Left lung (tissue), 10 donors: ENCODE measurements around the gene ADNP2. TPM values are rescaled to one million over a fixed set of nuclear protein-coding genes. Genes with fewer than 3 reads are reported as not detected.

ENCODE experiments used
- ATAC-seq: fragments of 200-7000 bp; cut with Tn5 transposase; one replicate; pipeline ENCODE4 v1.9.1; 2020; ENCODE audit warnings: moderate library complexity
- DNase-seq, 4 donors: peaks; one replicate each; pipeline ENCODE4 v3.0.0-alpha.2; 2013 to 2020
- H3K27ac ChIP-seq, 2 donors: fragments of 200-600 bp; sonication (generic) in 1 of 2; one replicate each; pipeline versions ENCODE4 v1.5.0 to v1.8.0; 2020 to 2021
- H3K27me3 ChIP-seq, 2 donors: fragments of 200-600 bp; sonication (generic) in 1 of 2; one replicate each; pipeline versions ENCODE4 v1.5.0 to v1.8.0; 2020 to 2021
- H3K36me3 ChIP-seq, 2 donors: fragments of 200-600 bp; sonication (generic) in 1 of 2; one replicate each; pipeline versions ENCODE4 v1.5.0 to v1.8.0; 2020 to 2021
- H3K4me1 ChIP-seq, 2 donors: fragments of 200-600 bp; one replicate each; pipeline ENCODE4 v1.8.0; 2021
- H3K4me3 ChIP-seq, 2 donors: fragments of 200-600 bp; sonication (generic) in 1 of 2; one replicate each; pipeline versions ENCODE4 v1.5.0 to v1.8.0; 2020 to 2021; ENCODE audit warnings: mild to moderate bottlenecking in 1 of 2
- H3K9me3 ChIP-seq, 2 donors: fragments of 200-600 bp; sonication (generic) in 1 of 2; one replicate each; pipeline versions ENCODE4 v1.5.0 to v1.8.0; 2020 to 2021
- intact Hi-C, 2 donors: fragments of 100-400 bp; cut with DNase I; formaldehyde crosslinking; loops; one replicate each; pipeline versions ENCODE4 v1.11.2 to v1.14.2; 2022
- polyA plus RNA-seq, 6 donors: library from polyadenylated mRNA; unstranded; fragments of 120-200 nt; gene quantifications; one replicate each; pipeline ENCODE4 v1.2.1, GENCODE V29; 2013; ENCODE audit not compliant: insufficient read length in 6 of 6
- total RNA-seq, 2 donors: library from RNA; stranded (reverse); fragmentation: NEBNext Ultra II Directional; extraction: Animal tissue kit (Norgen Biotek cat#: 25700); gene quantifications; one replicate each; pipeline ENCODE4 v1.2.1, GENCODE V29; 2021
- TF ChIP-seq, protein P1 (sequence below), 2 donors: fragments of 200-600 bp; sonication (generic) in 1 of 2; IDR thresholded peaks; one replicate each; pipeline versions ENCODE4 v1.5.0 to v1.8.0; 2021; ENCODE audit warnings: antibody characterized with exemption in 2 of 2
- donor health status: DM: no; HTN: yes; CAD: no.
- donor health status: DM: no; HTN: no; CAD: no.

Gene ADNP2
- total and polyA plus RNA-seq, 8 donors, result 13.5 to 22.6 (median 19.6) TPM

DNA sequence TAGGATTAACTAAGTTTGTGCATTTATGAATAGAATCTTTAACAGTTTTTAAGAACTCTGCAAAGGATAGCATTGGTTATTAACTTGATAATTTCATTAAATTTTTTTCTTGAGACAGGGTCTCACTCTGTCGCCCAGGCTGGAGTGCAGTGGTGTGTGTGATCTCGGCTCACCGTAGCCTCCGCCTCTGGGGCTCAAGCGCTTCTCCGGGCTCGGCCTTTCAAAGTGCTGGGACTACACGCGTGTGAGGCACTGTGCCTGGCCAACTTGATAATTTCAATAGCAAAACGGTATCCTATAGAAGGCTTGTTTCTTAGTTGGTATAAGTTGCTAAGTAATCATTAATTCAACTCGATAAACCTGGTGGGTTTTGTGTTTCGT is 38.0 kb downstream of the ADNP2 start:
- H3K27me3 ChIP-seq, result no peaks in the 10 kb centered on the region
- H3K36me3 ChIP-seq, result no peaks in the 10 kb centered on the region
- H3K27ac ChIP-seq, result no peak overlapping the region
- H3K9me3 ChIP-seq, result no peaks in the 10 kb centered on the region
- peaks cover 0 to 11% of the 10 kb centered on the region in 2 donors for H3K4me1 ChIP-seq
- ATAC-seq (peak; percentile 48), DNase-seq (no peak)
- peak overlapping the region; percentile 43 to 48 for H3K4me3 ChIP-seq
- TF ChIP-seq, protein P1, sequence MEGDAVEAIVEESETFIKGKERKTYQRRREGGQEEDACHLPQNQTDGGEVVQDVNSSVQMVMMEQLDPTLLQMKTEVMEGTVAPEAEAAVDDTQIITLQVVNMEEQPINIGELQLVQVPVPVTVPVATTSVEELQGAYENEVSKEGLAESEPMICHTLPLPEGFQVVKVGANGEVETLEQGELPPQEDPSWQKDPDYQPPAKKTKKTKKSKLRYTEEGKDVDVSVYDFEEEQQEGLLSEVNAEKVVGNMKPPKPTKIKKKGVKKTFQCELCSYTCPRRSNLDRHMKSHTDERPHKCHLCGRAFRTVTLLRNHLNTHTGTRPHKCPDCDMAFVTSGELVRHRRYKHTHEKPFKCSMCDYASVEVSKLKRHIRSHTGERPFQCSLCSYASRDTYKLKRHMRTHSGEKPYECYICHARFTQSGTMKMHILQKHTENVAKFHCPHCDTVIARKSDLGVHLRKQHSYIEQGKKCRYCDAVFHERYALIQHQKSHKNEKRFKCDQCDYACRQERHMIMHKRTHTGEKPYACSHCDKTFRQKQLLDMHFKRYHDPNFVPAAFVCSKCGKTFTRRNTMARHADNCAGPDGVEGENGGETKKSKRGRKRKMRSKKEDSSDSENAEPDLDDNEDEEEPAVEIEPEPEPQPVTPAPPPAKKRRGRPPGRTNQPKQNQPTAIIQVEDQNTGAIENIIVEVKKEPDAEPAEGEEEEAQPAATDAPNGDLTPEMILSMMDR (IDR thresholded peaks at IDR 0.05), result no peak
- intact Hi-C loops, result no loop called here

DNA sequence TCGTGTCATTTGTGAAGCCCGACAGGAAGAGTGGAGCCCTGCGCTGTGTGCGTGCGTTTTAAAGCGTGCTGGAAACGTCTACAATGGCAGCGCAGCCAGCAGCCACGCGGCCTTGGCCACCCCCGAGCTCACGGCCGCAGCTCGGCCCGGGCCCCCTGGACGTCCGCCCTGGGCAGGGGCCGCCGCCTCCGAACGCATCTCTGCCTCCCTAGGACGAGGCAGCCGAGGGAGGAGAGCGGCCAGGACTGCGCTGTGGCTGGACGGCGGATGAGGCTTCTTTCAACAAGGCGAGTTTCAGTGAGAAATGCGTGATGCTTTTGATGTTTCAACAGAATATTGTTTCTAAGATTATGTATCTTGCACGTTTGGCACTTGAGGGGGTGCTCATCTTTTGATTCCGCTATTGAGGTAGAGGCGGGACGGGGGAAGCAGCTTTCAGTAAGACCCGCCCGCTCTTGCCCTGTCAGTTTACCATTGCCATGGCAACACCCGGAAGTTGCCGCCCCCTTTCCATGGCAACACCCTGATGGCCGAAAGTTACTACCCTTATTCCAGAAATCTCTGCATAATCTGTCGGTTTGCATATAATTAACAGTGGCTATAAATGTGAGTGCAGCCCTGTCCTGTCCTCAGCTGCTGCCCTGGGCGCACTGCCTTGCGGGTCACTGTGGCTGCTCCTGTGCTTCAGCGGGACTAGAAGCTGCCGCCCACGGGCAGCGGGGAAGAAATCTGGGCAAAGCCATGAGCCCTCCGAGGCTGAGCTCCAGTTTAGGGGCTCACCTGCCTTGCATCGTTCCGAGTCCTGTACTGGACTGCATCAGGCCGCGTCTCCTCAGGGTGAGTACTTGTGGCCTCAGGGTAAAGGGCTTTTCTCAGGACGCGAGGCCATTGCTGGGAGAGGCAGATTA is 38.6 kb downstream of the ADNP2 start:
- no peaks in the 10 kb centered on the region for H3K36me3 ChIP-seq
- H3K4me3 ChIP-seq, result peak overlapping the region; percentile 43 to 48
- intact Hi-C loops, result no loop called here
- peak overlapping the region; percentile 35 to 71 for H3K27ac ChIP-seq
- peaks cover 0 to 11% of the 10 kb centered on the region in 2 donors for H3K4me1 ChIP-seq
- no peaks in the 10 kb centered on the region for H3K27me3 ChIP-seq
- TF ChIP-seq, protein P1 (IDR thresholded peaks at IDR 0.05), result no peak
- DNase-seq, result peak; percentile 80 to 90 (median 88)
- ATAC-seq, result peak; percentile 93
- H3K9me3 ChIP-seq, result no peaks in the 10 kb centered on the region

DNA sequence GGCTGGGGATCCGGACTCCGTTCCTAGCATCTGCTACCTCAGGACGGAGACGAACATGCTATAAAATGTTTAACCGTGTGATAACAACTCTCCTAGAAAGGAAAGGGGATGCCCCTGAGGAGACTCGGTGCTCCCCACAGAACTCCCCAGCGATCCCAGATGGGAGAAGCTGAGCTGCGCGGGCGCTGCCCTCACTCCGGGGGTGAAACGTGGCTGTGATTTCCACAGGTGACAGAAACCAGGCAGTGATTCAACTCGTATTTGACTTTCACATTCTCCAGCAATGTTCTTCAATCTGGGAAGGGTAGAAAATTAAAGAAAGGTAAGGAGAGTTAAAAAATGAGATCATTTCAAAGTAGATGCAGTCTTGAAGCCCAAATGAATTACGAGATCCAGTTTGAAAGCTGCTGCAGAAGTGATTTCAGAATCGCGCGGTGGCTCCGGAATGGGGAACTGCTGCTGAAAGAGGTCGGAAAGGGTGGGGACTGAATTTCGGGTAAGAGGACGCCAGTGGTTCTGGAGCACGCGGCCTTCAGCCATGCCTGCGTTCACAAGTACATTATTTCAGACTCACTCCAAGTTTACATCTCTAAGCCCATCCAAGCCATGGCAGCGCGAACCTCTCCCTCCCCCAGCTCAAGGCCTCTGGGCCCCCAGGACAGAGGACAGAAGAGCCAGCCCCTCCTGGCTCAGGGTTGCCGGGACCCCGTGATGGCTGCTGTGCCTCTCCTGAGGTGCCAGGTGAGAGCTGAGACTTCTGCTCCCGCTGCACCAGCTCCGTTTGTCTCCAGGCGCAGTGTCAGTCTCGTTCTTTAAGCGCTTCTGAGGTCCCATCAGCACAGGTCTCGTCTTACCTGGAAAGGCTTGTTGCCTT is 39.5 kb downstream of the ADNP2 start:
- ATAC-seq (peak; percentile 50), DNase-seq (peak in 2 of 4 donors; percentile 17 to 55)
- Histone ChIP-seq H3K9me3 (no peaks in the 10 kb centered on the region), H3K36me3 (no peaks in the 10 kb centered on the region), H3K27ac (peak overlapping the region; percentile 35 to 71), H3K4me1 (peaks cover 0 to 11% of the 10 kb centered on the region in 2 donors), H3K4me3 (peak overlapping the region; percentile 43 to 48), H3K27me3 (no peaks in the 10 kb centered on the region)
- TF ChIP-seq, protein P1 (IDR thresholded peaks at IDR 0.05), result no peak
- intact Hi-C loops, result no loop called here

DNA sequence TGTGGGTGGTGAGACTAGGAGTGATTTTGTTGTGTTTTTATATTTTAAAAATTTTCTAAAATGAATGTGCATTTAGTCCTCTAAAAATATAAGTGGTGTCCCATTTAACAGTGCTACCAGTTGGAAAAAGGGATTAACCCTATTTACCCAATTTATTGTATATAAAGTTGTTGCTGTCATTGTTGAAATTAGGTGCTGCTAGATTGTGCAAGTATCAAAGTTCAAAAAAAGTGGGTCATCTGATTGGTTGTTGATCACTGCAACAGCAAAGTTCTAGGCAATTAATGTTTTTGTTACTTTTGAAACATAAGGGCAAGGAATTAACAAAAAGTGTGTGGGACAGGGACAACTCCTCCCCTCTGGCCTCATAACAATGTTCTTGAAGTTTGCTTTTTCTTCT is 40.6 kb downstream of the ADNP2 start:
- Histone ChIP-seq H3K9me3 (no peaks in the 10 kb centered on the region), H3K4me3 (no peak overlapping the region), H3K27ac (no peak overlapping the region), H3K27me3 (no peaks in the 10 kb centered on the region), H3K4me1 (peaks cover 0 to 11% of the 10 kb centered on the region in 2 donors), H3K36me3 (no peaks in the 10 kb centered on the region)
- ATAC-seq, result no peak
- intact Hi-C loops, result no loop called here
- DNase-seq, result no peak
- TF ChIP-seq, protein P1 (IDR thresholded peaks at IDR 0.05), result no peak

DNA sequence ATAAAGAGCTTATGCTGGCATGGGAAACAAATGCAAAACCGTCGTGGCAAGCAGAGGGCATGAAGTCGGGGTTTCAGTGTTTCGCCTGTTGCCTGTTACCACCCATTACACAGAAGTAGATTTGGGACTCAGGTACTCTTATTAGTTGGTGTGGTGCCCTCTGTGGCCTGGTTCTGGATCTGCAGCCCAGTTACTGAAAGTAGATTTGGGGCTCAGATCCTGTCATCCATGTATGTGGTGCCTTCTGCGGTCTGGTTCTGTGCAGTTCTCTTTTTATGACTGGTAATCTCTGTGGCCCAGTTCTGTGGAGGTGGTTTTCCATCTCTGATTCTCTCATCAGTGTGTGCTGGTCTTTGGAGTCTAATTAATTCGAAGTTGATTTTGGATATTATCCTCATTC is 45.2 kb downstream of the ADNP2 start:
- ATAC-seq, result peak; percentile 33
- no peak overlapping the region for H3K4me3 ChIP-seq

More for the DNA sequence above, 45.2 kb downstream of the ADNP2 start:
- no peaks in the 10 kb centered on the region for H3K36me3 ChIP-seq
- DNase-seq, result no peak
- H3K27ac ChIP-seq, result no peak overlapping the region
- H3K4me1 ChIP-seq, result peaks cover 0 to 5% of the 10 kb centered on the region in 2 donors
- intact Hi-C loops, result no loop called here
- TF ChIP-seq, protein P1 (IDR thresholded peaks at IDR 0.05), result peak in 1 of 2 donors; percentile 20
- H3K27me3 ChIP-seq, result peaks cover 0 to under 1% of the 10 kb centered on the region in 2 donors
- no peaks in the 10 kb centered on the region for H3K9me3 ChIP-seq
